Stimulated activated CD8-positive, alpha-beta memory T cell treated with anti-CD3 and anti-CD28 coated beads, Interleukin-7, amount 100 ng/mL, for 24 hours (primary cell): ENCODE data around the gene CRISPLD2.

Experiments used
- DNase-seq: peaks from one replicate; pipeline ENCODE4 v3.0.0-alpha.2; 2020; ENCODE audit warnings: low read depth

Gene CRISPLD2

GRCh38 chr16:84913315-84913714 lies 93.5 kb downstream of the CRISPLD2 start:
- DNase-seq, result no peak

- no peak for DNase-seq
Measured at GRCh38 chr16:84914273-84914672, 94.5 kb downstream of the CRISPLD2 start.

- no peak for DNase-seq
Measured at GRCh38 chr16:84916178-84916577, 96.4 kb downstream of the CRISPLD2 start.

- DNase-seq, result no peak
Measured at GRCh38 chr16:84916850-84917249, 97.1 kb downstream of the CRISPLD2 start.

- no peak for DNase-seq
Measured at GRCh38 chr16:84917492-84917891, 97.7 kb downstream of the CRISPLD2 start.

- no peak for DNase-seq
Measured at GRCh38 chr16:84918006-84918909, 98.5 kb downstream of the CRISPLD2 start.

- no peak for DNase-seq
Measured at GRCh38 chr16:84919269-84919668, 99.5 kb downstream of the CRISPLD2 start.

GRCh38 chr16:84919708-84920107 lies 99.9 kb downstream of the CRISPLD2 start:
- no peak for DNase-seq

- no peak for DNase-seq
Measured at GRCh38 chr16:84920333-84920732, 100.5 kb downstream of the CRISPLD2 start.

- DNase-seq, result no peak
Measured at GRCh38 chr16:84922351-84923120, 102.8 kb downstream of the CRISPLD2 start.

GRCh38 chr16:84924331-84925091 lies 104.7 kb downstream of the CRISPLD2 start:
- DNase-seq, result no peak

- peak; percentile 55 for DNase-seq
Measured at GRCh38 chr16:84925092-84925772, 105.4 kb downstream of the CRISPLD2 start.

GRCh38 chr16:84925773-84926372 lies 106.1 kb downstream of the CRISPLD2 start:
- no peak for DNase-seq

GRCh38 chr16:84926462-84926861 lies 106.7 kb downstream of the CRISPLD2 start:
- no peak for DNase-seq

- DNase-seq, result no peak
Measured at GRCh38 chr16:84927621-84928591, 108.1 kb downstream of the CRISPLD2 start.

GRCh38 chr16:84928679-84929420 lies 109.1 kb downstream of the CRISPLD2 start:
- no peak for DNase-seq

- DNase-seq, result no peak
Measured at GRCh38 chr16:84929421-84930297, 109.9 kb downstream of the CRISPLD2 start.
